K562 (cell line): Measurements from ENCODE around the gene ADIPOR2. TPM values are rescaled to one million over a fixed set of nuclear protein-coding genes. Genes with fewer than 3 reads are reported as not detected.

Experiments used
- ATAC-seq: fragments of 200-7000 bp; cut with Tn5 transposase; 3 replicates; pipeline ENCODE4 v1.9.1; 2020; ENCODE audit warnings: moderate library complexity
- BruUV-seq: library from RNA; stranded (reverse); fragments of 400-500 nt; replicated peaks from 2 replicates; lab custom pipeline; 2021; lab: Mats Ljungman, UMichigan
- CTCF ChIA-PET: fragments of 300-600 bp; formaldehyde crosslinking; extraction: SDS; loops from one replicate; lab custom pipeline; 2021; ENCODE audit warnings: low intra/inter-chr PET ratio; lab: Yijun Ruan, JAX
- POLR2A ChIA-PET: fragments of 300-600, 350-650 bp; sonication (Branson Sonifier 250); formaldehyde crosslinking; extraction: SDS; loops from one replicate; lab custom pipeline; 2021; ENCODE audit warnings: antibody characterized with exemption, inconsistent platforms; lab: Yijun Ruan, JAX
- DNase-seq, 4 experiments: peaks; one replicate each; pipeline versions ENCODE4 v3.0.0 to v3.0.0-alpha.2; 2011 to 2018; ENCODE audit warnings: low spot score in 3 of 4, mixed read lengths in 3 of 4; ENCODE audit errors: extremely low read depth in 1 of 4
- FAIRE-seq: peaks from 2 replicates; lab custom pipeline; 2011; peaks lifted over from hg19 to GRCh38; lab: Jason Lieb, UNC
- H2AFZ ChIP-seq: 2 replicates; pipeline ENCODE4 v1.6.0; 2011; ENCODE audit warnings: low read depth, low read length, control low read depth, inconsistent platforms
- H3K27ac ChIP-seq: fragments of 200-600 bp; 3 replicates; pipeline ENCODE4 v1.8.0; 2011; ENCODE audit warnings: low read depth, mild to moderate bottlenecking, control low read depth, inconsistent platforms, low read length, moderate library complexity, mixed read lengths; ENCODE audit errors: extremely low read depth
- H3K27me3 ChIP-seq, 2 experiments: fragments of 300-600 bp in 1 of 2; 2 replicates in 1 of 2; 3 replicates in 1 of 2; pipeline versions ENCODE4 v1.6.0 to v1.8.0; 2011; ENCODE audit warnings: inconsistent platforms in 2 of 2, low read length in 2 of 2, mild to moderate bottlenecking in 1 of 2, mixed read lengths in 1 of 2, moderate library complexity in 1 of 2; ENCODE audit not compliant: control insufficient read depth in 2 of 2, insufficient read depth in 2 of 2
- H3K36me3 ChIP-seq: fragments of 300-600 bp; 3 replicates; pipeline ENCODE4 v1.8.0; 2011; ENCODE audit warnings: mild to moderate bottlenecking, low read length, inconsistent platforms; ENCODE audit not compliant: control insufficient read depth, insufficient read depth
- H3K4me1 ChIP-seq, 2 experiments: fragments of 200-600 bp in 1 of 2; replicated peaks in 1 of 2; 2 replicates in 1 of 2; 3 replicates in 1 of 2; pipeline versions ENCODE4 v1.5.1 to v1.8.0; 2011; ENCODE audit warnings: inconsistent platforms in 2 of 2, low read length in 2 of 2, mild to moderate bottlenecking in 1 of 2, mixed read lengths in 1 of 2, moderate library complexity in 1 of 2; ENCODE audit not compliant: control insufficient read depth in 2 of 2, insufficient read depth in 2 of 2
- H3K4me2 ChIP-seq: 2 replicates; pipeline ENCODE4 v1.6.1; 2011; ENCODE audit warnings: low read length, control low read depth, inconsistent platforms, mixed read lengths; ENCODE audit not compliant: insufficient read depth
- H3K4me3 ChIP-seq: fragments of 200-600 bp; sonication (generic), shearing (Covaris generic); 2 replicates; pipeline ENCODE4 v1.5.1; 2016; ENCODE audit warnings: control low read depth, inconsistent platforms
- H3K79me2 ChIP-seq: fragments of 200-600 bp; 3 replicates; pipeline ENCODE4 v1.8.0; 2011; ENCODE audit warnings: low read length, inconsistent platforms; ENCODE audit not compliant: control insufficient read depth, insufficient read depth
- H3K9ac ChIP-seq, 2 experiments: 2 replicates each; pipeline versions ENCODE4 v1.6.0 to v1.6.1; 2011; ENCODE audit warnings: low read depth in 2 of 2, low read length in 2 of 2, control low read depth in 1 of 2, inconsistent platforms in 1 of 2, mild to moderate bottlenecking in 1 of 2, mixed read lengths in 1 of 2; ENCODE audit not compliant: insufficient read depth in 1 of 2
- H3K9me1 ChIP-seq: one replicate; pipeline ENCODE4 v1.6.0; 2011; ENCODE audit warnings: inconsistent platforms, mild to moderate bottlenecking, low read length, moderate library complexity; ENCODE audit not compliant: control insufficient read depth, insufficient read depth
- H3K9me3 ChIP-seq: replicated peaks from 2 replicates; pipeline ENCODE4 v1.5.1; 2011; ENCODE audit warnings: low read depth, low read length, inconsistent platforms; ENCODE audit not compliant: control insufficient read depth, insufficient read depth
- H4K20me1 ChIP-seq: replicated peaks from 2 replicates; pipeline ENCODE4 v1.6.1; 2011; ENCODE audit warnings: low read length, inconsistent platforms, mixed read lengths; ENCODE audit not compliant: control insufficient read depth, insufficient read depth
- POLR2H ChIP-seq: IDR thresholded peaks from 2 replicates; pipeline ENCODE4 v1.6.1; 2016; ENCODE audit warnings: missing genetic modification characterization, low read depth, mild to moderate bottlenecking, control low read depth, missing compliant biosample characterization, moderate library complexity
- ZNF239 ChIP-seq: fragments of 250-450 bp; sonication (Bioruptor Pico); IDR thresholded peaks from 2 replicates; pipeline ENCODE4 v1.4.0; 2020; ENCODE audit warnings: mild to moderate bottlenecking
- WGBS: fragments of 100-300 bp; shearing (Covaris generic); methylation state at CpG from one replicate; pipeline ENCODE4 v1.1.6; 2016; ENCODE audit warnings: low coverage, mixed read lengths; ENCODE audit not compliant: insufficient coverage; ENCODE audit errors: missing lambda C conversion rate; 5-methylcytosine and 5-hydroxymethylcytosine counted together
- in situ Hi-C: fragments of 300-500 bp; cut with MboI; formaldehyde crosslinking; loops from 4 replicates; pipeline ENCODE4 v1.15.0; 2018; ENCODE audit warnings: inconsistent platforms, mixed read lengths
- intact Hi-C: fragments of 100-400 bp; cut with micrococcal nuclease; formaldehyde crosslinking; loops from 2 replicates; pipeline ENCODE4 v1.14.2; 2022
- polyA plus RNA-seq, 8 experiments: library from polyadenylated mRNA; depleted of rRNA in 4 of 8; stranded (reverse) in 5 of 8; unstranded in 3 of 8; fragments of >200 nt; fragmentation: Nextera tagmentation in 2 of 8; fragmentation: Illumina TruSeq in 1 of 8; extraction: Ambion mirVana in 2 of 8; extraction: Trizol in 1 of 8; gene quantifications; 2 replicates each; pipeline versions ENCODE4 v1.2.1 to v1.2.3, GENCODE V29; 2011 to 2014; ENCODE audit warnings: inconsistent platforms in 1 of 8, missing spikeins in 1 of 8
- total RNA-seq, 7 experiments: library from RNA; depleted of rRNA in 6 of 7; stranded (reverse); fragments of >200 nt in 6 of 7; fragmentation: Illumina TruSeq in 2 of 7; extraction: Trizol in 2 of 7; gene quantifications; 2 replicates each; pipeline versions ENCODE4 v1.2.1 to v1.2.3, GENCODE V29; 2011 to 2021; ENCODE audit warnings: low replicate concordance in 1 of 7

Gene ADIPOR2
- total and polyA plus RNA-seq, 9 of the 15 experiments (the other 6 are each of a cell fraction or from before 2014, with no cell fraction given), result 10.9 to 63.5 (median 46.0) TPM

DNA sequence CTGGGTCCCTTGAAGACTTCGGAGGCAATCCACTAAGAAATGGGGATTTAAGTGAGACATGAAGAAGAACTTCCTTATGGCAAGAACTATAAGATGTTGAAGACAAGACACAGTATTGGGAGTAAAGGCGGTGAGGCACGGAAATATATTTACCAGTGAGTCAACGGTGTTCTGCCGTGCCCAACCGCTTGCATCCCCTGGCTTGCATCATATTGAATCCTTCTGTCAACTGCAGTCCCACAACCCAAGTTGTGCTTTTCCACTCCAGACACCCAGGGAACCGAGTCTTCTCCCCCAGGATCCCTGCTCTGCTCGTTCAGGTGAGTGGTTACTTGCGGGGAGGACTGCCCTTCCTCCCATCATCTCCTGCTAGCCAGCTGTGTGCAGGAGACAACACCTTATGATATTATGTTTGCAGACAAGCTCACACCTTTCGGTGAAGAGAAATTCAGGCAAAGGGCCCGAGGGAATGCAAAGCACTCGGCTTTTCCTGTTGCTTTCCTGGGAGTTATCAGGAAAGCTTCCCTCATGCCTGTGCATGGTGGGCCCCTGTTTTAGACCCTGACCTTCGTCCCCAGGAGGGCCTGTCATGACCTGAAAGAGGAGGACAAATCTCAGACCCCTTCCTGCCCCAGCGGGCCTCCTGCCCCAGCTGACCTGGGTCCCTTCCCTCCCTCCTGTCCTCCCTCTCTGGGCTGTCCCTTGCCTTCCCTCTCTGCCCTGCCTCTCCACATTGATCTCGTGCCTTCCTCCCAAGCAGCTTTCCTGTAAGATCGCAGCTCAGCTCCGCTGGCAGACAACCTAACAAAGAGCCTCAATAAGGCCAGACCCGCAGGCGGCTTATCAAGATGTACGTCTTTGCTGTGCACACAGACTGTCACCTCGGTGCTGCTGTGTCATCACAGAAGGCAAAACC is 125.2 kb downstream of the ADIPOR2 start:
- BruUV-seq, result no TSS peak
- DNase-seq (no peak), FAIRE-seq (no peak), ATAC-seq (no peak)
- ChIA-PET POLR2A (interaction anchor here (0.6 kb wide), 1 partner anchor 1094 kb away, joined by 3 read pairs; no protein-coding TSS in a partner anchor), CTCF (no interaction called here)
- H3K36me3 ChIP-seq, result no peaks in the 10 kb centered on the region
- no peak overlapping the region for H3K4me3 ChIP-seq
- no peaks in the 10 kb centered on the region for H3K9me1 ChIP-seq
- H3K27ac ChIP-seq, result no peak overlapping the region
- H3K4me2 ChIP-seq, result no peak overlapping the region
- H3K9me3 ChIP-seq, result no peaks in the 10 kb centered on the region
- peaks cover 7 to 16% of the 10 kb centered on the region in 2 experiments; a peak in 4 of 5 replicates for H3K4me1 ChIP-seq
- intact Hi-C loops (loop anchor here (10.0 kb wide), 1 partner anchor 99 kb away; the partner anchor contains the start of gene CACNA2D4), in situ Hi-C loops (no loop called here)
- no peak overlapping the region for H2AFZ ChIP-seq
- H3K9ac ChIP-seq, result no peak overlapping the region
- peaks cover 27 to 60% of the 10 kb centered on the region in 2 experiments; a peak in 4 of 5 replicates for H3K27me3 ChIP-seq
- WGBS, result 4% methylated on average over 13 of the region's 21 CpGs
- no peaks in the 10 kb centered on the region for H3K79me2 ChIP-seq
- no peaks in the 10 kb centered on the region; the same call in 1 of the 2 replicates for H4K20me1 ChIP-seq
- TF ChIP-seq POLR2H (tag) (no peak), ZNF239 (CRISPR knock-in tag) (peak; percentile 71)
